HCT116 (cell line): ENCODE measurements around the gene MAP4K2. TPM values are rescaled to one million over a fixed set of nuclear protein-coding genes. Genes with fewer than 3 reads are reported as not detected.

Source experiments
- ATAC-seq: fragments of 200-7000 bp; cut with Tn5 transposase; 2 replicates; pipeline ENCODE4 v1.9.1; 2020; ENCODE audit warnings: mild to moderate bottlenecking, moderate library complexity
- BruUV-seq: library from RNA; stranded (reverse); fragments of 400-500 nt; replicated peaks from 2 replicates; lab custom pipeline; 2021; lab: Mats Ljungman, UMichigan
- CTCF ChIA-PET: fragments of 300-600 bp; sonication (Branson Sonifier 250); formaldehyde crosslinking; loops from one replicate; lab custom pipeline; 2021; ENCODE audit warnings: antibody characterized with exemption; lab: Charles Lee
- POLR2A ChIA-PET: fragments of 300-600, 350-600 bp; sonication (Branson Sonifier 250); formaldehyde crosslinking; loops from one replicate; lab custom pipeline; 2021; ENCODE audit warnings: antibody characterized with exemption; lab: Charles Lee
- RAD21 ChIA-PET, 2 experiments: fragments of 300-600 bp; sonication (Branson Sonifier 250); formaldehyde crosslinking; loops; one replicate each; lab custom pipeline; 2023; ENCODE audit warnings: low total read pairs in 2 of 2; ENCODE audit not compliant: uncharacterized antibody in 2 of 2, unreplicated experiment in 2 of 2, low non-redundant PET in 1 of 2; lab: Charles Lee
- DNase-seq: peaks from one replicate; pipeline ENCODE4 v3.0.0-alpha.2; 2010; ENCODE audit warnings: low read depth, low spot score
- H2AFZ ChIP-seq: fragments of 200-600 bp; shearing (Covaris generic), sonication (generic); 2 replicates; pipeline ENCODE4 v1.6.1; 2017; ENCODE audit warnings: low read depth, mixed run types, mixed read lengths, antibody characterized with exemption, low read length; ENCODE audit not compliant: poor library complexity, severe bottlenecking
- H3K27ac ChIP-seq: 2 replicates; pipeline ENCODE4 v1.5.1; 2012; ENCODE audit warnings: low read depth, low read length
- H3K27me3 ChIP-seq: fragments of 200-600 bp; sonication (generic); 2 replicates; pipeline ENCODE4 v1.6.1; 2016; ENCODE audit warnings: mixed run types, low read length, mixed read lengths; ENCODE audit not compliant: insufficient read depth
- H3K36me3 ChIP-seq, 2 experiments: fragments of 200-500 bp in 1 of 2; fragments of 200-600 bp in 1 of 2; sonication (Bioruptor generic) in 1 of 2; sonication (generic) in 1 of 2; 2 replicates each; pipeline versions ENCODE4 v1.5.1 to v1.6.1; 2014 to 2016; ENCODE audit warnings: low read length in 2 of 2, inconsistent platforms in 1 of 2, mixed read lengths in 1 of 2, mixed run types in 1 of 2; ENCODE audit not compliant: insufficient read depth in 2 of 2, control insufficient read depth in 1 of 2
- H3K4me1 ChIP-seq, 2 experiments: fragments of 200-600 bp in 1 of 2; sonication (generic) in 1 of 2; 2 replicates each; pipeline versions ENCODE4 v1.5.1 to v1.6.1; 2012 to 2017; ENCODE audit warnings: low read length in 2 of 2, inconsistent platforms in 1 of 2, mild to moderate bottlenecking in 1 of 2, mixed read lengths in 1 of 2, mixed run types in 1 of 2, moderate library complexity in 1 of 2; ENCODE audit not compliant: insufficient read depth in 2 of 2, control insufficient read depth in 1 of 2
- H3K4me2 ChIP-seq: fragments of 200-600 bp; sonication (generic); 2 replicates; pipeline ENCODE4 v1.6.1; 2017; ENCODE audit warnings: mixed run types, low read length, mixed read lengths
- H3K4me3 ChIP-seq, 2 experiments: fragments of 200-600 bp in 1 of 2; sonication (generic) in 1 of 2; replicated peaks in 1 of 2; 2 replicates each; pipeline ENCODE4 v1.5.1; 2011 to 2016; ENCODE audit warnings: low read length in 2 of 2, control low read depth in 1 of 2, low read depth in 1 of 2, mild to moderate bottlenecking in 1 of 2, mixed read lengths in 1 of 2, mixed run types in 1 of 2
- H3K79me2 ChIP-seq: fragments of 200-600 bp; sonication (generic); 2 replicates; pipeline ENCODE4 v1.6.1; 2017; ENCODE audit warnings: mild to moderate bottlenecking, mixed run types, low read length, moderate library complexity, mixed read lengths; ENCODE audit not compliant: insufficient read depth
- H3K9ac ChIP-seq: fragments of 200-600 bp; sonication (generic); 2 replicates; pipeline ENCODE4 v1.6.1; 2016; ENCODE audit warnings: low read length, mixed read lengths
- H3K9me2 ChIP-seq: fragments of 200-600 bp; sonication (generic), shearing (Covaris generic); 2 replicates; pipeline ENCODE4 v1.6.1; 2017; ENCODE audit warnings: mixed run types, mild to moderate bottlenecking, moderate library complexity; ENCODE audit not compliant: insufficient read depth
- H3K9me3 ChIP-seq, 2 experiments: fragments of 200-500 bp in 1 of 2; fragments of 200-600 bp in 1 of 2; sonication (Bioruptor generic) in 1 of 2; sonication (generic) in 1 of 2; 2 replicates each; pipeline ENCODE4 v1.6.1; 2014 to 2017; ENCODE audit warnings: low read length in 2 of 2, mixed read lengths in 2 of 2, inconsistent platforms in 1 of 2, low read depth in 1 of 2, mild to moderate bottlenecking in 1 of 2, mixed run types in 1 of 2, moderate library complexity in 1 of 2; ENCODE audit not compliant: control insufficient read depth in 1 of 2, insufficient read depth in 1 of 2
- H4K20me1 ChIP-seq: fragments of 200-600 bp; sonication (generic), shearing (Covaris generic); 2 replicates; pipeline ENCODE4 v1.6.1; 2017; ENCODE audit warnings: mixed run types, mild to moderate bottlenecking, moderate library complexity; ENCODE audit not compliant: insufficient read depth
- CBX3 ChIP-seq: IDR thresholded peaks from 2 replicates; pipeline ENCODE4 v1.6.1; 2012; ENCODE audit warnings: low read depth
- EGR1 ChIP-seq: IDR thresholded peaks from 2 replicates; pipeline ENCODE4 v1.6.1; 2012; ENCODE audit warnings: low read depth
- EZH2phosphoT487 ChIP-seq: fragments of 200-600 bp; IDR thresholded peaks from 2 replicates; pipeline ENCODE4 v1.6.1; 2018; ENCODE audit warnings: antibody characterized with exemption, borderline replicate concordance
- SIN3A ChIP-seq: IDR thresholded peaks from 2 replicates; pipeline ENCODE4 v1.6.1; 2012; ENCODE audit warnings: low read depth
- SP1 ChIP-seq: IDR thresholded peaks from 2 replicates; pipeline ENCODE4 v1.6.1; 2012; ENCODE audit warnings: low read depth
- TCF7L2 ChIP-seq: IDR thresholded peaks from 2 replicates; pipeline ENCODE4 v1.7.0; 2011; ENCODE audit warnings: borderline replicate concordance, inconsistent platforms; ENCODE audit not compliant: insufficient read depth, insufficient read length; ENCODE audit errors: extremely low read depth
- intact Hi-C: fragments of 100-400 bp; cut with micrococcal nuclease; formaldehyde crosslinking; loops from 2 replicates; pipeline ENCODE4 v1.10.0; 2022
- total RNA-seq: library from RNA; stranded (reverse); gene quantifications from one replicate; pipeline ENCODE4 v1.2.1, GENCODE V29; 2021; ENCODE audit not compliant: unreplicated experiment
- TF ChIP-seq, protein P1 (sequence below), 3 experiments: fragments of 200-600 bp in 1 of 3; sonication (generic) in 1 of 3; IDR thresholded peaks in 2 of 3; conservative IDR thresholded peaks in 1 of 3; 2 replicates each; pipeline ENCODE4 v1.5.1; 2012 to 2017; ENCODE audit warnings: low read depth in 2 of 3, low read length in 2 of 3, antibody characterized with exemption in 1 of 3, borderline replicate concordance in 1 of 3, control low read depth in 1 of 3, mild to moderate bottlenecking in 1 of 3, mixed read lengths in 1 of 3, mixed run types in 1 of 3, moderate library complexity in 1 of 3; ENCODE audit not compliant: insufficient read depth in 1 of 3
- TF ChIP-seq, protein P2 (sequence below): IDR thresholded peaks from 2 replicates; pipeline ENCODE4 v1.6.1; 2012
- TF ChIP-seq, protein P3 (sequence below): IDR thresholded peaks from 2 replicates; pipeline ENCODE4 v1.6.1; 2011; ENCODE audit warnings: mild to moderate bottlenecking, low read length, moderate library complexity; ENCODE audit not compliant: insufficient replicate concordance; ENCODE audit errors: extremely low read depth

The MAP4K2 gene
- total RNA-seq, 1 experiment from 2014 or later: 44.2 TPM

DNA sequence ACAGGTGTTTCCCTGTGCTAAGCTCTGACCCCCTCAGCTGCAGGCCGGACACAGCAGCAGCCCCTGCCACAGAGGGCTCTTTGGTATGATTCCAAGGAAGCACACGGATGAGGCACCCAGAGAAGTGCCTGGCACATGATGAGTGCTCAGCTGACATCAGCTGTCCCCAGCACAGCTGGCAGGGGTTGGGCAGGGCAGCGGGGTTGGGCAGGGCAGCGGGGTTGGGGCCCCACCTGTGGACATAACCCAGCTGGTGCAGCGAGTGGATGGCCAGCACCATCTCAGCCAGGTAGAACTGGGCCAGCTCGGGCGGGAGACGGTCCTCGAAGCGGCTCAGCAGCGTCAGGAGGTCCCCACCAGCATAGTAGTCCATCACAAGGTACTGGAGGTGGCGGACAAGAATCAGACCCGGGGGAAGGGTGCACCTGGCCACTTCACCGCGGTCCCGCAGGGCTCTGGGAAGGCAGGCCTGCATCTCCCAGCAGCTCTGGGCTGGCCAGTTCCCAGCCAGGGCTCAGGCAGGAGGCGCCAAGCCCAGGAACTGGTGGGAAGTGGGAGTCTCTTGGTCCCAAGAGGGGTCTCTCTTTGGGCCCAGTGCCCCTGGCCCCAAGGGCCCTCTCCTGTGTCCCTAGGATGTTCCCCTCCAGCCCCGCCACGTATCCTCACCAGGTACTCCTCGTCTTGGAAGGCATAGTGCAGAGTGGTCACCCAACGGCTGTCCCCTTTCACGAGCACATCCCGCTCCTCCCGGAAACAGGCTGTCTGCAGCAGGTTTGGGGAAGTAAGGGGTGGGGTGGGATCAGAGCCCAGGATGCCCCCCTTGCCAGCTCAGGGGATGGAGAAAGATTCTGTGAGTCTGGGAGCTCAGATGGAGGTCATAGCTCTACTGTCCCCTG is 37.1 kb upstream of the MAP4K2 start:
- ATAC-seq (no peak), DNase-seq (no peak)
- no TSS peak for BruUV-seq
- H2AFZ ChIP-seq: no peak overlapping the region
- TF ChIP-seq, protein P1, sequence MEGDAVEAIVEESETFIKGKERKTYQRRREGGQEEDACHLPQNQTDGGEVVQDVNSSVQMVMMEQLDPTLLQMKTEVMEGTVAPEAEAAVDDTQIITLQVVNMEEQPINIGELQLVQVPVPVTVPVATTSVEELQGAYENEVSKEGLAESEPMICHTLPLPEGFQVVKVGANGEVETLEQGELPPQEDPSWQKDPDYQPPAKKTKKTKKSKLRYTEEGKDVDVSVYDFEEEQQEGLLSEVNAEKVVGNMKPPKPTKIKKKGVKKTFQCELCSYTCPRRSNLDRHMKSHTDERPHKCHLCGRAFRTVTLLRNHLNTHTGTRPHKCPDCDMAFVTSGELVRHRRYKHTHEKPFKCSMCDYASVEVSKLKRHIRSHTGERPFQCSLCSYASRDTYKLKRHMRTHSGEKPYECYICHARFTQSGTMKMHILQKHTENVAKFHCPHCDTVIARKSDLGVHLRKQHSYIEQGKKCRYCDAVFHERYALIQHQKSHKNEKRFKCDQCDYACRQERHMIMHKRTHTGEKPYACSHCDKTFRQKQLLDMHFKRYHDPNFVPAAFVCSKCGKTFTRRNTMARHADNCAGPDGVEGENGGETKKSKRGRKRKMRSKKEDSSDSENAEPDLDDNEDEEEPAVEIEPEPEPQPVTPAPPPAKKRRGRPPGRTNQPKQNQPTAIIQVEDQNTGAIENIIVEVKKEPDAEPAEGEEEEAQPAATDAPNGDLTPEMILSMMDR (IDR thresholded peaks at IDR 0.05 in 2 of 3, conservative IDR thresholded peaks at IDR 0.05 in 1 of 3; ENCODE audit: borderline replicate concordance in 1 of 3, insufficient read depth in 1 of 3, low read depth in 2 of 3, low read length in 2 of 3): no peak
- TF ChIP-seq SP1 (no peak), TCF7L2 (no peak), EZH2phosphoT487 (no peak), SIN3A (no peak), CBX3 (no peak), EGR1 (no peak)
- TF ChIP-seq, protein P2, sequence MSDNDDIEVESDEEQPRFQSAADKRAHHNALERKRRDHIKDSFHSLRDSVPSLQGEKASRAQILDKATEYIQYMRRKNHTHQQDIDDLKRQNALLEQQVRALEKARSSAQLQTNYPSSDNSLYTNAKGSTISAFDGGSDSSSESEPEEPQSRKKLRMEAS: no peak
- TF ChIP-seq, protein P3, sequence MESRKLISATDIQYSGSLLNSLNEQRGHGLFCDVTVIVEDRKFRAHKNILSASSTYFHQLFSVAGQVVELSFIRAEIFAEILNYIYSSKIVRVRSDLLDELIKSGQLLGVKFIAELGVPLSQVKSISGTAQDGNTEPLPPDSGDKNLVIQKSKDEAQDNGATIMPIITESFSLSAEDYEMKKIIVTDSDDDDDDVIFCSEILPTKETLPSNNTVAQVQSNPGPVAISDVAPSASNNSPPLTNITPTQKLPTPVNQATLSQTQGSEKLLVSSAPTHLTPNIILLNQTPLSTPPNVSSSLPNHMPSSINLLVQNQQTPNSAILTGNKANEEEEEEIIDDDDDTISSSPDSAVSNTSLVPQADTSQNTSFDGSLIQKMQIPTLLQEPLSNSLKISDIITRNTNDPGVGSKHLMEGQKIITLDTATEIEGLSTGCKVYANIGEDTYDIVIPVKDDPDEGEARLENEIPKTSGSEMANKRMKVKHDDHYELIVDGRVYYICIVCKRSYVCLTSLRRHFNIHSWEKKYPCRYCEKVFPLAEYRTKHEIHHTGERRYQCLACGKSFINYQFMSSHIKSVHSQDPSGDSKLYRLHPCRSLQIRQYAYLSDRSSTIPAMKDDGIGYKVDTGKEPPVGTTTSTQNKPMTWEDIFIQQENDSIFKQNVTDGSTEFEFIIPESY: no peak
- no peaks in the 10 kb centered on the region for H3K9me3 ChIP-seq
- ChIA-PET RAD21 (no interaction called here), CTCF (interaction anchor here (1.0 kb wide), 1 partner anchor 173 kb away, joined by 3 read pairs; the partner anchor contains the start of gene ARL2), POLR2A (no interaction called here)
- no peak overlapping the region for H3K4me2 ChIP-seq
- H3K4me1 ChIP-seq: peaks cover 27 to 42% of the 10 kb centered on the region in 2 experiments
- no peaks in the 10 kb centered on the region for H4K20me1 ChIP-seq
- no peak overlapping the region for H3K9ac ChIP-seq
- peaks cover 5 to 6% of the 10 kb centered on the region in 2 experiments; a peak in 3 of 4 replicates for H3K36me3 ChIP-seq
- H3K79me2 ChIP-seq: peaks cover 22% of the 10 kb centered on the region
- peak overlapping the region; percentile 23; the same call in 1 of the 2 replicates for H3K27ac ChIP-seq
- H3K27me3 ChIP-seq: no peaks in the 10 kb centered on the region
- intact Hi-C loops: loop anchor here (5.0 to 10.0 kb wide), 2 partner anchors 53 to 415 kb away; no protein-coding TSS in a partner anchor
- H3K4me3 ChIP-seq: no peak overlapping the region
- no peaks in the 10 kb centered on the region for H3K9me2 ChIP-seq
